H1 (cell line): Measurements from ENCODE around the gene METTL9. TPM values are rescaled to one million over a fixed set of nuclear protein-coding genes. Genes with fewer than 3 reads are reported as not detected.

Source experiments
- CHD7 ChIP-seq: fragments of 300-600 bp; sonication (generic); IDR thresholded peaks from 2 replicates; pipeline ENCODE4 v1.7.1; 2012; ENCODE audit warnings: low read length, moderate library complexity, mild to moderate bottlenecking, inconsistent platforms; ENCODE audit not compliant: insufficient replicate concordance
- CTCF ChIP-seq, 3 experiments: IDR thresholded peaks; 1 replicate in 2 of 3; 2 replicates in 1 of 3; pipeline versions ENCODE4 v1.5.1 to v1.6.1; 2011; ENCODE audit warnings: low read length in 3 of 3, mild to moderate bottlenecking in 3 of 3, inconsistent platforms in 2 of 3, low read depth in 1 of 3, moderate library complexity in 1 of 3; ENCODE audit not compliant: insufficient read depth in 1 of 3; ENCODE audit errors: control extremely low read depth in 1 of 3
- KDM4A ChIP-seq: IDR thresholded peaks from one replicate; pipeline ENCODE4 v1.7.1; 2012; ENCODE audit warnings: low read depth, mild to moderate bottlenecking, moderate library complexity, low read length, inconsistent platforms; ENCODE audit not compliant: severe bottlenecking
- NANOG ChIP-seq: IDR thresholded peaks from 2 replicates; pipeline ENCODE4 v1.6.1; 2011; ENCODE audit warnings: low read length, low read depth, mild to moderate bottlenecking, inconsistent platforms; ENCODE audit not compliant: insufficient read depth, poor library complexity, severe bottlenecking
- POU5F1 ChIP-seq: IDR thresholded peaks from 2 replicates; pipeline ENCODE4 v1.6.1; 2011; ENCODE audit warnings: low read depth, mild to moderate bottlenecking, low read length, moderate library complexity
- SP2 ChIP-seq: IDR thresholded peaks from 2 replicates; pipeline ENCODE4 v1.6.1; 2012; ENCODE audit warnings: mild to moderate bottlenecking, low read length, inconsistent platforms
- TAF1 ChIP-seq: IDR thresholded peaks from 2 replicates; pipeline ENCODE4 v1.6.1; 2011; ENCODE audit warnings: mild to moderate bottlenecking, low read depth, low read length
- polyA plus RNA-seq, 7 experiments: library from polyadenylated mRNA; depleted of rRNA in 3 of 7; stranded (reverse) in 5 of 7; unstranded in 2 of 7; fragments of >200 nt in 5 of 7; fragments of 200-250 nt in 2 of 7; gene quantifications; 1 replicate in 5 of 7; 2 replicates in 1 of 7; 4 replicates in 1 of 7; pipeline versions ENCODE4 v1.2.1 to v1.2.3, GENCODE V29; 2011 to 2013; ENCODE audit warnings: missing spikeins in 2 of 7, mixed read lengths in 2 of 7
- total RNA-seq: library from RNA; stranded (reverse); fragmentation: NEBNext Ultra II Directional; extraction: Animal tissue kit (Norgen Biotek cat#: 25700); gene quantifications from 2 replicates; pipeline ENCODE4 v1.2.1, GENCODE V29; 2021

METTL9 gene
- total and polyA plus RNA-seq, 2 of the 8 experiments (the other 6 are each of a cell fraction or from before 2014, with no cell fraction given) = 45.4 to 112 TPM

DNA sequence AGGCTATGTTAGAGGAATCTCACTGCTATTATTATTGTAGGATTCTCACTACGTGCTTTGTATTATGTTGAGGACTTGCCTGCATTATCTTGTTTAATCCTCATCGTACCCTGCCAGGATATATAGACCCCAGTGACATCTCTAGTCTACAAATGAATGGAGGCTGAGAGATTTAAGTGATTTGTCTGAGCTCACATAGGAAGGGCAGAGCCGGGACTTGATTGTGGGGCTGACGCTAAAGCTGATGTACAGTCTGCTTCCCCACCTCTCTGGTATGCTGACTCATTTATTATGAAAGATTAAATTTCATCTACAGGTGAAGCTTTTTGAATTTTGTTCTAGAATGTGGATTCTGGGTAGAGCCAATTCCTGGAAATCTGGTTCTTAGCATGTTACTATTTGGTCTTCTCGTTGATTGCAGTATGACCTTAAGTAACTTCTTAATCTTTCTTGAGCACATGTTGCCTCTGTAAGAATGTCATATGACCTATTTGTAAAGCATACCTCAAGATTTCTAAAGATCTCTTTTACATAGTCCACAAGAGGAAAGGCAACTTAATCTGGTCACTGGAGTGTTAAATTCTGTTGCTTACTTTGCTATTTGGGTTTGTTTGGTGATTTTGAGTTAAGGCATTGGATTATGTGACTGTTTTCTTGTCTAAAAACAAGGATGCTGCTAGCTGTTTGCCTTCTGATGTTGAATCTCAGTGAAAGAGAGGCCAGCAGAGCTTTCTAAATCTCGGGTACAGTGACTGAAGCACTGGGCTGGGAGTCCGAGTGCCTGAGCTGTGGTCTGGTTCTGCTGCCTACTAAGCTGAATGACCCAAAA is 12.4 kb downstream of the METTL9 start (continued):
- TF ChIP-seq CHD7 (no peak), POU5F1 (no peak), KDM4A (no peak), NANOG (no peak), SP2 (no peak), TAF1 (no peak), CTCF (IDR thresholded peaks at IDR 0.05; ENCODE audit: control extremely low read depth in 1 of 3, insufficient read depth in 1 of 3, low read depth in 1 of 3, low read length in 3 of 3) (no peak)
